Panc1 (cell line): ENCODE measurements around the gene MAGEA8. TPM values are rescaled to one million over a fixed set of nuclear protein-coding genes. Genes with fewer than 3 reads are reported as not detected.
"Not testable (repeated sequence)": the region's sequence is repeated elsewhere in the genome, so short reads cannot be mapped to it uniquely, and the experiment has no call there.

Experiments
- ATAC-seq: fragments of 200-7000 bp; cut with Tn5 transposase; 2 replicates; pipeline ENCODE4 v1.9.1; 2020; ENCODE audit warnings: mild to moderate bottlenecking, moderate library complexity
- BruUV-seq: library from RNA; stranded (reverse); fragments of 400-500 nt; replicated peaks from 2 replicates; lab custom pipeline; 2021; lab: Mats Ljungman, UMichigan
- CTCF ChIA-PET: fragments of 300-600 bp; sonication (Branson Sonifier 250); formaldehyde crosslinking; loops from one replicate; lab custom pipeline; 2022; ENCODE audit warnings: antibody characterized with exemption; lab: Charles Lee
- POLR2A ChIA-PET: fragments of 300-600 bp; sonication (Branson Sonifier 250); formaldehyde crosslinking; loops from one replicate; lab custom pipeline; 2022; ENCODE audit warnings: antibody characterized with exemption; lab: Charles Lee
- DNase-seq: peaks from one replicate; pipeline ENCODE4 v3.0.0-alpha.2; 2010; ENCODE audit warnings: low read depth, low spot score
- H3K27ac ChIP-seq: 2 replicates; pipeline ENCODE4 v1.5.1; 2011; ENCODE audit warnings: mild to moderate bottlenecking, low read length, inconsistent platforms
- H3K27me3 ChIP-seq: fragments of 200-500 bp; sonication (Bioruptor generic); 2 replicates; pipeline ENCODE4 v1.6.0; 2014; ENCODE audit warnings: low read length, inconsistent platforms; ENCODE audit not compliant: control insufficient read depth, insufficient read depth
- H3K36me3 ChIP-seq: fragments of 200-500 bp; sonication (Bioruptor generic); 2 replicates; pipeline ENCODE4 v1.5.1; 2014; ENCODE audit warnings: inconsistent platforms, mild to moderate bottlenecking, low read length, moderate library complexity; ENCODE audit not compliant: control insufficient read depth, insufficient read depth
- H3K4me1 ChIP-seq: 2 replicates; pipeline ENCODE4 v1.5.1; 2011; ENCODE audit warnings: inconsistent platforms, mild to moderate bottlenecking, low read length, moderate library complexity; ENCODE audit not compliant: control insufficient read depth, insufficient read depth
- H3K4me3 ChIP-seq, 2 experiments: 2 replicates each; pipeline ENCODE4 v1.5.1; 2011 to 2012; ENCODE audit warnings: low read depth in 2 of 2, low read length in 2 of 2, mild to moderate bottlenecking in 2 of 2, inconsistent platforms in 1 of 2, moderate library complexity in 1 of 2
- H3K9me3 ChIP-seq: fragments of 200-500 bp; sonication (Bioruptor generic); 2 replicates; pipeline ENCODE4 v1.5.1; 2014; ENCODE audit warnings: low read depth, mild to moderate bottlenecking, inconsistent platforms, low read length, moderate library complexity; ENCODE audit not compliant: control insufficient read depth, insufficient read depth
- in situ Hi-C: cut with HindIII; loops from 2 replicates; pipeline ENCODE4 v1.10.0; 2016; ENCODE audit warnings: low sequenced_read_pairs, low pct_unique_long_range_greater_than_20kb
- intact Hi-C: fragments of 100-400 bp; cut with micrococcal nuclease; formaldehyde crosslinking; loops from one replicate; pipeline ENCODE4 v1.10.0; 2022; ENCODE audit not compliant: unreplicated experiment
- total RNA-seq: library from RNA; stranded (reverse); gene quantifications from one replicate; pipeline ENCODE4 v1.2.1, GENCODE V29; 2021; ENCODE audit not compliant: unreplicated experiment

MAGEA8 gene
- total RNA-seq, 1 experiment from 2014 or later: not detected

DNA sequence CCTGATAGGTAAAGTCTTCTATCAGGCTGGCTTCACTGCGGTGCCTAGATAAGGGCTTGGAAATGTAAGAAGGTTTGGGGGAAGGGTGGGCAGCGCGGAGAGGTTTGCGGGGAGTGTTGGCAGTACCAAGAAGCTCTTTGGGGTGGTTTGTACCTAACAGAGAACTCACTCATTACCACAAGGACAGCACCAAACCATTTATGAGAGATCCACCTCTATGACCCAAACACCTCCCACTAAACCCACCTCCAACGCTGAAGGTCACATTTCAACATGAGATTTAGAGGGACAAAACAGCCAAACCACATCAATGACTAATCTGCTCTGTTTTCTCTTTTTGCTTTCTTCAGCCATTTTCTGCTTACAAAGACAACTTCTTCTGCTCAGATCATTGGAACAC, 43.5 kb downstream of the MAGEA8 start:
- H3K4me1 ChIP-seq, H3K9me3 ChIP-seq, H3K27ac ChIP-seq, H3K36me3 ChIP-seq, intact Hi-C loops, H3K4me3 ChIP-seq, H3K27me3 ChIP-seq, in situ Hi-C loops, CTCF ChIA-PET, ATAC-seq, DNase-seq, BruUV-seq, POLR2A ChIA-PET: not testable (repeated sequence)

DNA sequence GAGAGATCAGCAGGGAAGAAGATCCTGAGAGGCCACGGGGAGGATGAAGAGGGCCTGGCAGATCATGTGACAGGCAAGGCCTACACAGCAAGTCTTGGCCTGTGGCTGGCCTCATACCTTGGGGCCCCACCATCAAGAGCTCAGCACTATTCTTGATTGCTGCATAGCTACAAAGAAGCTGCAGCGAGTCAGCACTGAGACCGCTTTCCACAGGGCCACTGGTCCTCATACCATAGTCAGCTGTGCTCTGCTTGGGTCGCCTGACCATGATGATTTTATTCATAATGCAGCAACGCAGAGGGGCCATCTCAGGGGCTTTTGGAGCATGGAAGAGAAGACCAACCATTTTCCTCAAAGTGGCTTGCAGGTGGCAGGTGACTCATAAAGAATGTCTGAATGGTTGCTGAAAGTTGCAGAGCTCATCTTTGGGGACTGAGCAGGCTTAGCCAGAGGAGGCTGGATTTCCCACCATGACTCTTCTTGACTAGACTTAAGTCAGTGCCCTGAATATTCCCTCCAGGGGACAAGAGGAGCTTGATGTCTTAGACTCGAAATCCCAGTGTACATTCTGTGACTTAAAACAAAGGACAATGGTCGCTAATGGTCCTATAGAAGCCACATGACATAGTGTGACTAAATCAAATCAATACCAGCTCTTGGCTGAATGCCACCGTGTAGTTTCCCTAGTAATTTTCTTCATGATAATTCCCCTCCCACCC, 46.4 kb downstream of the MAGEA8 start:
- in situ Hi-C loops, BruUV-seq, H3K9me3 ChIP-seq, H3K36me3 ChIP-seq, DNase-seq, H3K27me3 ChIP-seq, H3K27ac ChIP-seq, CTCF ChIA-PET, ATAC-seq, POLR2A ChIA-PET, H3K4me3 ChIP-seq, intact Hi-C loops, H3K4me1 ChIP-seq: not testable (repeated sequence)

GRCh38 chrX:149927964-149928258, 46.9 kb downstream of the MAGEA8 start:
- BruUV-seq, intact Hi-C loops, H3K27me3 ChIP-seq, H3K4me1 ChIP-seq, CTCF ChIA-PET, ATAC-seq, H3K27ac ChIP-seq, H3K36me3 ChIP-seq, H3K4me3 ChIP-seq, H3K9me3 ChIP-seq, in situ Hi-C loops, DNase-seq, POLR2A ChIA-PET: not testable (repeated sequence)

DNA sequence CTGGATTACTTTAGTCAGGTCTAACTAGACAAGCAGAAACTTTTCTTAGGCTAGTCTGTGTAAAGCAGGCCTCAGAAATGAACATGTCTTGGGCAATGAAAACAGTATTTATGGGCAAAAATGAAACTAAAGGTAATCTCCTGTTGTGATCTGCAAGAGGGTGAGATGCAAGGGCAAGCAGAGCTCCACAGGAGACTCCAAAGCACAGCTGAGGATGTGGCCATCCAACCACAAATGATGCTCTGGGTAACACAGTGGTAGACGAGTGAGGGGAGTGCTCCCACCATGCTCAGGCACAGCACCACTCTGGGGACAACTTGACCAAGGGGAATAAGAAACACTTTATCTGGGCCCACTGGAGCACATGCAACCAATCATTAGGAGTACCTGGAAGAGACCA, 47.7 kb downstream of the MAGEA8 start:
- ATAC-seq, H3K36me3 ChIP-seq, H3K9me3 ChIP-seq, in situ Hi-C loops, H3K4me3 ChIP-seq, H3K27ac ChIP-seq, CTCF ChIA-PET, DNase-seq, POLR2A ChIA-PET, intact Hi-C loops, H3K27me3 ChIP-seq, H3K4me1 ChIP-seq, BruUV-seq: not testable (repeated sequence)

DNA sequence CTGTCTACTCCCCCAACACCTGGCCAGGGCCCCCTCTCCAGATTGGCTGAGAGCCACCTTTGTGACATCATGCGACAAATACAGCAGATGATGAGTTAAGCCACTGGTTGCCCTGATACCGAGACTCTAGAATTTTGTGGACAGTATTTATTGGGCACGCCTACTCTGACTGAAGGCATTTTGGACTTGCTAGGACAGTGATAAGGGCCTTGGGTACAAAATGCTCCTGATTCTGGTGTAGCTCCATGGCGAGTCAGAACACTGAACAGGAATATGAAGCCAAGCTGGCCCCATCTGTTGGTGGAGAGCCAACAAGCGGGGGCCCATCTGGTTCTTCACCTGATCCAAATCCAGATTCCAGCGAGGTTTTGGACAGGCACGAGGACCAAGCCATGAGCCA, 48.4 kb downstream of the MAGEA8 start, which contains the start of gene HSFX4:
Gene HSFX4 (plus strand): TSS at position 174 of the 400 bp plus-strand sequence. CDS start 72 bp downstream, at position 246.
- CTCF ChIA-PET, ATAC-seq, H3K36me3 ChIP-seq, H3K9me3 ChIP-seq, intact Hi-C loops, H3K4me3 ChIP-seq, H3K4me1 ChIP-seq, H3K27me3 ChIP-seq, H3K27ac ChIP-seq, in situ Hi-C loops, DNase-seq, BruUV-seq, POLR2A ChIA-PET: not testable (repeated sequence)

GRCh38 chrX:149931355-149931754, 50.4 kb downstream of the MAGEA8 start:
- CTCF ChIA-PET, H3K4me1 ChIP-seq, DNase-seq, H3K9me3 ChIP-seq, in situ Hi-C loops, H3K4me3 ChIP-seq, BruUV-seq, H3K36me3 ChIP-seq, H3K27me3 ChIP-seq, ATAC-seq, POLR2A ChIA-PET, H3K27ac ChIP-seq, intact Hi-C loops: not testable (repeated sequence)

GRCh38 chrX:149932150-149932549, 51.2 kb downstream of the MAGEA8 start:
- POLR2A ChIA-PET, H3K27ac ChIP-seq, DNase-seq, in situ Hi-C loops, ATAC-seq, CTCF ChIA-PET, H3K9me3 ChIP-seq, H3K36me3 ChIP-seq, H3K27me3 ChIP-seq, H3K4me3 ChIP-seq, intact Hi-C loops, H3K4me1 ChIP-seq, BruUV-seq: not testable (repeated sequence)
